ENCODE results near the gene CDK2AP2.

CDK2AP2 gene

GRCh38 chr11:67503119-67504004, 4.6 kb downstream of the CDK2AP2 start:
- FAIRE-seq = no peak

DNA sequence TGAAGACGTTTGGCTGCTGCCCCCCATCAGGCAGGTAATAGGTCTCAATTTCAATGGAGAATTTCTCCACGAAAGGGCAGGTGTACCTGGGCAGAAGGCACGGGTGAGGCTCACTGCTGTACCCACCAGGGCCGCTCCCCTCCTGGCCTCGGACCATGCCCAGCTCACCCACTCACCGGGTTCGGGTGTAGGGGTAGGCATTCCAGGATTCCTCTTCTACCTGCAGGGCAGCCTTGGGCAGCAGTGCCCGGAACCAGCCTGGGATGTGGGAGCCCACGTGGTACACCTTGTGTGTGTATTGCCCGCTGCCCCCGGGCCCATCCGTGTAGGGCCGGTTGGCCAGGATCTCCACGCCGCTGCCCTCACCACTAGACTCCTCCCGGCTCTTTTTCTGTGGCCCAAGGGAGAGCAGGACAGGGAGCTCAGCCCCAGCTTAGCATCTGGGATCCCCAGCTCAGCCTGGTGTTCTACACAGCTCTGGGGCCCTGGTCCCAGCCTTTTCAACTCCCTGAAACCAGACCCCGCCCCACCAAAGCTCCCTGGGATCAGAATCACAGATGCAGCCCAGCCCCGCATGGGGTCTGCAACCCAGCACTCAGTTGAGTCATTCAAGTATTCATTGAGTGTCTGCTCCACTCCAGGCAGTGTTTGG, 5.5 kb downstream of the CDK2AP2 start:
- no peak for FAIRE-seq

GRCh38 chr11:67501854-67502253, 6.1 kb downstream of the CDK2AP2 start:
- FAIRE-seq = no peak

GRCh38 chr11:67500831-67501715, 6.9 kb downstream of the CDK2AP2 start:
- FAIRE-seq = no peak

DNA sequence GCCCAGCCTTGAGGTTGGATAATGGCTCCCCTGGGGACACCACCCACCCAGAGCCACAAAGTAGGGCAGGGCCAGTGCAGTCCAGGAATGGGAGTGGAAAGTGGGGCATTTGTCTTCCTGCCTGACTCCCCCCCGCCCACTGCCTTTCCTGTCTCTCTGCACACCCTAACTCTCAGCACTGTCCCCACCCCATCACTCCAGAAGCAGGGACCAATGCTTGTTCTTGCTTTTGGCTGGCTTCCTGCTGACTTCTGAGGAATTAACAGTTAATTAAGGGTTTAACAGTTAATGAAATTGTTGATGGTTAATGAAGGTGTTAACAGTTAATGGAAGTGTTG, 7.5 kb downstream of the CDK2AP2 start:
- no peak for FAIRE-seq

- FAIRE-seq = no peak
Measured at GRCh38 chr11:67499808-67500483, 8.0 kb downstream of the CDK2AP2 start.

DNA sequence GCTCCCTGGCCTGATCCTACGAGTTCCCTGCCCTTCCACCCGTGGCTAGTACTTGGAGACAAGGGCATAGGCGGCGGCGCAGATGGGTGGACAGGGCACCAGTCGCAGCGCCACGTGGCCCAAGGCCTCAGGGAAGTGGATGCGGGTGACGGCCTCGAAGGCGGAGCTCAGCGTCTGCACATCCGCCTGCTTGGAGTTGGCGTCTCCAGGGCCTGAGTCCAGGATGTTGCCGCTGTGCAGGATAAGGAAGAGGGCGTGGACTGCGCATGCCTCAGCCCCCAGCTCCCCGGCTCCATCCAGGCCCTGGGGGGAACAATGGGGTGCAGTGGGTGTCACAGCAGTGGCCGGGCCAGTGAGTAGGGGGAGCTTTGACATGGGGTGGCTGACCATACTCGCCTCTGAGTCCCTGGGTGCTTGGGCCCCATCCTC, 9.4 kb downstream of the CDK2AP2 start:
- FAIRE-seq = no peak

DNA sequence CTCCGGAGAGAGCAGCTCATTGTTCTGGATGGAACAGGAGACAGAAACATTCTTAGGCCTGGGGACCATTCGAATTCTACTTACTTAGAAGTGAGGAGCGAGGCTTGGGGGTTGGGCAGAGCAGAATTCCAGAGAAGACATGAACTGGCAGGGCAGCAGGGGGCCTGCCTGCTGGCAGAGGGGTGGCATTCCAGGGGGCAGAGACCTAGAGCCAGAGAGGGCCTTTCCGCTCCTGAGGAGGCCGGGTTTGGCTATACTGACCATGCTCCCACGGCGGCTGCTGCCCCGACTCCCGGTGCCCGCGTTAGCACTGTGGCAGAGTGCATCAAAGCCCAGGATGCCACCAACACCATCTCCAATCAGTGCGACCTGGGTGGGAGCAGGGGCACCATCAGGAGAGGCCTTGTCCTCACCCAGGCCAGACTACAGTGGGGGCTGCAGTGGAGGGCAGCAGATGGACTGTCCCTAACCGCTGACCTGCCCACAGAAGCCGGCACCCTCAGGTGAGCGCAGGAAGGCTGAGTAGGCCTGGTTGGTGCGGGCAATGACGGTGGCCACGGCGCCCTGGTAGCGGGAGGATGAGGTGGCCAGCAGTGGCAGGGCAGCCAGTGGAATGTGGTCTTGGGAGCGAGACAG, 10.2 kb downstream of the CDK2AP2 start:
- FAIRE-seq = no peak

GRCh38 chr11:67496113-67496512, 11.8 kb downstream of the CDK2AP2 start:
- no peak for FAIRE-seq

DNA sequence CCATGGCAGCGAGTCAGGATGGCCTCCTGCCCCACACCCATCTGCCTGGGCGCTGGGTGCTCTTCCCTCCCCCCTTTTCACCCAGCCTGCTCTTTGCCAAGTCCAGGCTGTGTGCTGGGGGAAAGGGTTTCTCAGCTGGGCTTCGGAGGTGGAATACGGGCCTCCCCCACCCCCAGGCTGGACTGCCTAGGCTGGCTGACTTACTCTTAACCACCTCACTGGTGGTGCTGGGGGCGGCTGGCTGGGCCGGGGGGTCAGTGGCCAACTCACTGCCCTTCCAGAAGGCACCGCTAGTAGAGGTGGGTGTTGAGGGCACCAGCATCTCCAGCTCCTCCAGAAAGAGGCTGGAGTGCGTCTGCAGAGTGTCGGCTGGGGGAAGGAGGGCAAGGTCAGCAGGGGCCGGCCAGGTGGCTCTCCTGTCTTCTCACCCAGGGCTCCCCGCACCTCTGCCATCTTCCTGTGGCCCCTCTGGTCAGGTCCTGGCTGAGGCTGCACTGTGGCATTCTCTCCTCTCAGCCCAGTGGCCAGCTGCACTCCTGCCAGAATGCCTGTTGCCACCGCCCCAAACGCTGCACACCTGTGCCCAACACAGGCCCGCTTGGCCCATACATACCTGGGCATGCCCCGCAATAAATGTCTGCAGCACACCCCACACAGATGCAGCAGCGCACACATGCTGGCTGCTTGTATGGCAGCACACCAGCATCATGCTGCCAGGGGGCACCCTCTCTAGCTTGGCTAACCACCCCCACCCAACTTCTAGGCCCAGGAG, 12.5 kb downstream of the CDK2AP2 start:
- FAIRE-seq = no peak

DNA sequence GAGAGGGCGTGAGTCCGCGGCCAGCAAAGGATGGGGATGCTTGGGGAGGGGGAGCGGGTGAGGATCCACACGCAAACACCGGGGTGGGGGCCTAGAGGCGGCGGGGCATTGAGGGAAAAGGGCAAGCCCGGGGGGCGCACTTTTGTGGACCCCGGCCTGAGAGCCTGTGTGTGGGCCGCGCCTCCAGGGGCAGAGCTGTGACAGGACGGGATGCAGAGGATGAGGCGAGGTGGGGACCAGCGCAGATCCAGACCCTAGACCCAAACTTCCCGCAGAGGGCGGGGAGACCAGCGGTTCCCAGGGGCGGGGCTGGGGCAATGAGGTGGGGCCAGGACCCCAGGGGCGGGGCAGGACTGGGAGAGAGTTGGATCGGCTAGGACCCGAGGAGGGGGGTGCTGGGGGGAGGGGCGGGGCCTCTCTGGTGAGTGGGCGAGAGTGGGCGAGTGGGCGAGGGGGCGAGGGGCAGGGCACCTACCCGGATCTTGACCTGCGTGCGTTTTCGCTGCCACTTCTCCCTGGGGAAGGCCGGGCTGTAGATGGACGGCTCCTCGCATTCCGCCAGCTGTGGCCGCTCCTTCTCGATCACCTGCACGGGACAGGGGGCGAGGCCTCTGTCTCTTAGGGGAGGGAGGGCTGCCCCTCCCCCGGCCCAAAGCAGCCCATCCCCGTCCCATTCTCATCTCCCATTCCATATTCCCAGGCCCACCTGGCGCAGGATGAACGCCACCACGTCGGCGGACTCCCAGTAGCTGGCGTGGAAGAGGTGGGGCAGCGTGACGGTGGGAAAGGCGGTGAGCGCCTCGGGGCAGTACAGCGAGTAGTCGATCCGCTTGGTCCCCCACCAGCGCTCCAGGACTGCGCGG, 13.4 kb downstream of the CDK2AP2 start:
- no peak for FAIRE-seq

GRCh38 chr11:67493548-67494370, 14.2 kb downstream of the CDK2AP2 start:
- FAIRE-seq = no peak

DNA sequence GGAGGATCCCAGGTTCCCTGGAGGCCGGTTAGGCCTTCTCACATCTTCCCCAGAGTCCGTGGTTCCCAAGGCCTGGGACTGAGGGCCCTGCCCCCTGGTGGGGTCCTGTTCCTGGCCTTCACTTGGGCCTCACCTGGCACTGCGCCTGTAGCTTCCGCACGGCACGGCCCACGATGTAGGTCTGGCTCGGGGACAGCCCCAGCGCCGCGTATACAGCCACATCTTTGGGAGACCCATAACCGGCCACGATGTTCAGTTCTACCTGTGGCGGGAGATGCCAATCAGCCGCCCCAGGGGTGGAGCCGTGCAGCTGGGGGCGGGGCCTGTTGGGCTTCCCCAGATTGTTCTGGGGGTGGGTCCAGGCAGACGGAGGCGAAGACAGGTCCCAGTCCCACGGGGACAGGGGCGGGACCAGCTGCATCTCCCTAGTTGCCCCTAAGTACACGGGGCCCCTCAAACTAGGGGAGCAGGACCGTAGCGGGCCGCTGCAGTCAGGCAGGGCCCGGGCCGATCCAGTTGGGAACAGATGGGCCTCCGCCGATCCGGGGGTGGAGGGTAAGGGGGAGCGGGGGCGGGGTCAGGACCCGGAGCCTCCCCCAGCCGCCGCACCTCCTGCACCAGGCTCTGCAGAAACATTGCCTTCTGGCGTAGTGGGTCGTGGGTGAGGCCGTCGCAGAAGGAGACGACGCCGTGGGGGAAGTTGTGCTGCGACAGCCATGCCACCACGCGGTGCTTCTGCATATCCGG, 15.0 kb downstream of the CDK2AP2 start:
- no peak for FAIRE-seq

- no peak for FAIRE-seq
Measured at GRCh38 chr11:67492069-67492727, 15.8 kb downstream of the CDK2AP2 start.

DNA sequence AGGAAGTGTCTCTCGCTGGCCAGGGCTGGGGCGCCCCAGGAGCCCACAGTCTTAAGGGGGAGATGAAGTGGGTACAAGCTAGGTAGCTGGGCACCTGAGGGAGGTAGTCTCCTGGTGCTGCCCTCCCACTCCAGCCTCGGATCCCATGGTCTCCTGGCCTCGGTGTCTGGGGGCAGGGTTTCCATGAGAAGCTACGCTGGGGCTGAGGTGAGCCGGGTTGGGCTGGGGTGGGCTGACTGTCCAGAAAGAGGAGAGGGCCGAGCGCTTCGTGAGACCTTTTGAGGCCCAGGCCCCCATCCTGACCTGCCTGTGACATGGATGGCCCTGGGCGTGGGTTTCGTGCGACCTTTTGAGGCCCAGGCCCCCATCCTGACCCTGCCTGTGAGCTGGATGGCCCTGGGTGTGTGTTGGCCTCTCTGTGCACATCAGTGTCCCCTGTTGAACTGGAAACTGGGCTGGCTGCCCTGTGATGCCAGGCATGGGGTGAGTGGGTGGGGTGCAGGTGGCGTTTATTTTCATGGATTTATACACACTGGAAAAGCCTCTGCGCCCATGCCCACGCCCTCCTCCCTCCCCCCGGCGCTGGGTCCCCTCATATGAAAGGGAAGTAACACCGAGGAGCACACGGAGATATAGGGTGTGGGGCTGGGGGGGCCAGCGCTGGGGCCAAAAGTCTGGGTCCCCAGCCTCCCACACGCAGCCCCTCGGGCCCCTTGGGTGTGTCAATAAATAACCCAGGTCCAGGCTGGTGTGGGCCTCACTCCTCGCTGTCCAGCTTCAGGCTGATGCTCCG, 16.5 kb downstream of the CDK2AP2 start:
- no peak for FAIRE-seq

DNA sequence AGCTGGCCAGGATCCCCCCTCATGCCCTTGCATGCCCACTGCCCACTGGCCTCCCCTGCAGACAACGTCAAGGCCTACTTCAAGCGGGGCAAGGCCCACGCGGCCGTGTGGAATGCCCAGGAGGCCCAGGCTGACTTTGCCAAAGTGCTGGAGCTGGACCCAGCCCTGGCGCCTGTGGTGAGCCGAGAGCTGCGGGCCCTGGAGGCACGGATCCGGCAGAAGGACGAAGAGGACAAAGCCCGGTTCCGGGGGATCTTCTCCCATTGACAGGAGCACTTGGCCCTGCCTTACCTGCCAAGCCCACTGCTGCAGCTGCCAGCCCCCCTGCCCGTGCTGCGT, 17.3 kb downstream of the CDK2AP2 start:
- no peak for FAIRE-seq

Data from A204.1 (cell line).